ENCODE data around the gene NOL9.

NOL9 gene

DNA sequence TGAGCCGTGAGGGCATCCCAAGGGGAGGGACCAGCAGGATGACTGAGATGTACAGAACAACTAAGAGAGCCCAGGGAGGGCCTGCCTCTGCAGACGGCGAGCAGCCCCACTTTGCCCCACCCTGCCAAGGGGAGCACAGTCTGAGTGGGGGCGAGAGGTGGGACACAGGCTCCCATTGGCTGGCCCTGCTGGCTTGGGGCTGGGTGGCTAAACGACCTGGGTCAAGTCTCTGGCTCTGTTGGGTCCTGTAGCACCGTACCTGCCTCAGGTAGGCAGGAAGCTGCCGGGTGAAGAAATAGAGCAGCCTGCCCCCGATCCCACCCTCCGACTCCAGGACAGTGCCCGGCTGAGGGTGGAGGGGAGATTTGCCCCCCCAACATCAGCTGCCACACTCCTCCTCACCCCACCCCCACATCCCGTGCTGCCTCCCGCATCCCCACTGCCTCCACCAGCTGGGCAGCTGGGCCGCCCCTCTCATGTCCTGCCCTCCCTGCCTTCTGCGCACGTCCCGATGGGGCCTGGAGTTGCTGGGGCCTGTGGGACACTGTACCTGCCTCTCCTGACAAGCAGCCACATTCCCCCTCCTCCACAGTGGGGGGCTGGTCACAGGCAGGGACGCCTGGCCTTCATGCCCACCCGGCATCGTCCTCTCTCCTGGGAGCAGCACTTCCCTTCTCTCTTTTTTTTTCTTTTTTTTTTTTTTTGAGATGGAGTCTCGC, 50.3 kb downstream of the NOL9 start:
- no peak overlapping the region for H3K27ac ChIP-seq
- H3K9me3 ChIP-seq (ENCODE audit: low read depth, low read length) = no peaks in the 10 kb centered on the region
- no peak for DNase-seq (ENCODE audit: low read depth, low spot score)
- no peaks in the 10 kb centered on the region for H3K36me3 ChIP-seq (ENCODE audit: insufficient read depth, low read length)
- no peak overlapping the region for H3K9ac ChIP-seq (ENCODE audit: insufficient read length)
- TF ChIP-seq POLR2AphosphoS5 (IDR thresholded peaks at IDR 0.05; ENCODE audit: borderline replicate concordance, low read depth, low read length) (no peak), FOXP2 (optimal IDR thresholded peaks at IDR 0.05; ENCODE audit: control extremely low read depth, extremely low read length, insufficient read depth) (no peak), EZH2 (IDR thresholded peaks at IDR 0.05) (no peak)
- H3K4me3 ChIP-seq = no peak overlapping the region

DNA sequence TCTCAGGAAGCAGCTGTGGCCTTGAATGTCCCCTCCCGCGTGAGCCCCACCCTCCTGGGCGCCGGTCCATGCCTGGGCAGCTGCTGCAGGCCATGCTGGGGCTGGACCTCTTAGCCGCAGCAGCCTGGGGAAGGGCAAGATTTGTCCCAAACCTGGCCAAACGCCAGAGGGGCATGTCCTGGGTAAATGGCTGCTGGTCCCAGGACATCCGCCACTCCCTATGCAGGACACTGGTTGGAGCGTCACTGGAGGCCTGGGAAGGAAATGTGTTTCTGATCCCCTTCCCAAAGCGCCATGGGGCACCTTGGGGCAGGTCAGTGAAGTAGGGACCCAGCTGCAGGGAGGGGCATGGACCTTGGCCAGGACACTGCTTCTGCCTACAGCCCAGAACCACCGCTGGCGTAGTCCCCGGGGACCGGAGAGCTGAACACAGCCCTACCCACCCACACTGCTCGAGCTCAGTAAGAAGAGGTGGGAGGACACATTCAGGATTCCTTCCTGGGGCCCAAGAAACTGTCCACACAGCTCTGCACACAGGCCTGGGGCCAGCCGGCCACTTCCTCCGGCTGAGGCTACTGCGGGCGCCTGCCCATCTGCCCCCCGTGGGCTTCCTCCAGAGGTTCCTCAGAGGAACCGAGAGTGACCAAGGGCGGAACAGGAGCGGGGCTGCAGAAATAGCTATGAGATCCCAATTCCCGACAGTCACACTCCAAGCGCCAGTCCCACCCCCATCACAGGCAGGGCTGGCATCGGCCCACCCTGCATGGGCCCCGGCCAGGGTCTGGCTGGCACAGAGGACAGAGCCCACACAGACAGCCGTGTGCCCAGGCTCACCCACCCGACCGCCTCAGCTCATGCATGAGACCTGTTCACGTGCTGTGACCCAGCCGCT, 52.1 kb downstream of the NOL9 start:
- H3K9ac ChIP-seq (ENCODE audit: insufficient read length) = no peak overlapping the region
- TF ChIP-seq FOXP2 (optimal IDR thresholded peaks at IDR 0.05; ENCODE audit: control extremely low read depth, extremely low read length, insufficient read depth) (no peak), POLR2AphosphoS5 (IDR thresholded peaks at IDR 0.05; ENCODE audit: borderline replicate concordance, low read depth, low read length) (no peak), EZH2 (IDR thresholded peaks at IDR 0.05) (no peak)
- no peak overlapping the region for H3K27ac ChIP-seq
- no peak for DNase-seq (ENCODE audit: low read depth, low spot score)
- H3K36me3 ChIP-seq (ENCODE audit: insufficient read depth, low read length) = no peaks in the 10 kb centered on the region
- H3K9me3 ChIP-seq (ENCODE audit: low read depth, low read length) = no peaks in the 10 kb centered on the region
- H3K4me3 ChIP-seq = no peak overlapping the region

GRCh38 chr1:6501279-6501813, 53.0 kb downstream of the NOL9 start:
- DNase-seq (ENCODE audit: low read depth, low spot score) = no peak
- H3K4me3 ChIP-seq = no peak overlapping the region
- H3K9me3 ChIP-seq (ENCODE audit: low read depth, low read length) = no peaks in the 10 kb centered on the region
- H3K27ac ChIP-seq = no peak overlapping the region
- TF ChIP-seq POLR2AphosphoS5 (IDR thresholded peaks at IDR 0.05; ENCODE audit: borderline replicate concordance, low read depth, low read length) = no peak
- TF ChIP-seq FOXP2 (optimal IDR thresholded peaks at IDR 0.05; ENCODE audit: control extremely low read depth, extremely low read length, insufficient read depth) = no peak
- TF ChIP-seq EZH2 (IDR thresholded peaks at IDR 0.05) = no peak
- H3K9ac ChIP-seq (ENCODE audit: insufficient read length) = no peak overlapping the region
- H3K36me3 ChIP-seq (ENCODE audit: insufficient read depth, low read length) = no peaks in the 10 kb centered on the region

- Histone ChIP-seq H3K9ac (ENCODE audit: insufficient read length) (no peak overlapping the region), H3K9me3 (ENCODE audit: low read depth, low read length) (no peaks in the 10 kb centered on the region), H3K27ac (no peak overlapping the region), H3K4me3 (no peak overlapping the region), H3K36me3 (ENCODE audit: insufficient read depth, low read length) (no peaks in the 10 kb centered on the region)
- DNase-seq (ENCODE audit: low read depth, low spot score) = no peak
- TF ChIP-seq EZH2 (IDR thresholded peaks at IDR 0.05) (no peak), POLR2AphosphoS5 (IDR thresholded peaks at IDR 0.05; ENCODE audit: borderline replicate concordance, low read depth, low read length) (no peak), FOXP2 (optimal IDR thresholded peaks at IDR 0.05; ENCODE audit: control extremely low read depth, extremely low read length, insufficient read depth) (no peak)
Observed at GRCh38 chr1:6500544-6501278, 53.6 kb downstream of the NOL9 start.

DNA sequence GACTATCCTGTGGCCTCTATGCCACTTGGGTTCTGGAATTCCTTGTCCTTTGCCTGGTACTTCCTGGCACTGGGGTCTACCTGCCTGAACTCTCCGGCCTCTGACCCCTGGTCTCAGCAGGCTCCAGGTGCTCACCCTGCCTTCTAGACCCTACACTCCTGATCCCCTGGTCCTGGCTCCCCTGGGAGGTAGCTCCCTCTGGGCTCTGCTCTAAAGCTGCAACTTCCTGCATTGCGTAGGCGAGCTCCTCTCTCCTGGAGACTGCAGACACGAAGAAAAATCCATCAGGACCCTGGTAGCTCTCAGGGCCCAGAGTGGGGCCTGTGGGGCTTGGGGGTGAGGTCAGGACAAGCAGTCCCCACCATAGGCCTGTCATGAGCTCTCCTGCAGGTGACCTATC, 55.0 kb downstream of the NOL9 start:
- Histone ChIP-seq H3K4me3 (no peak overlapping the region), H3K36me3 (ENCODE audit: insufficient read depth, low read length) (no peaks in the 10 kb centered on the region), H3K27ac (no peak overlapping the region), H3K9me3 (ENCODE audit: low read depth, low read length) (no peaks in the 10 kb centered on the region), H3K9ac (ENCODE audit: insufficient read length) (no peak overlapping the region)
- no peak for TF ChIP-seq POLR2AphosphoS5 (IDR thresholded peaks at IDR 0.05; ENCODE audit: borderline replicate concordance, low read depth, low read length)
- no peak for TF ChIP-seq FOXP2 (optimal IDR thresholded peaks at IDR 0.05; ENCODE audit: control extremely low read depth, extremely low read length, insufficient read depth)
- no peak for TF ChIP-seq EZH2 (IDR thresholded peaks at IDR 0.05)
- no peak for DNase-seq (ENCODE audit: low read depth, low spot score)

- DNase-seq (ENCODE audit: low read depth, low spot score) = no peak
- no peaks in the 10 kb centered on the region for H3K9me3 ChIP-seq (ENCODE audit: low read depth, low read length)
- no peaks in the 10 kb centered on the region for H3K36me3 ChIP-seq (ENCODE audit: insufficient read depth, low read length)
- H3K27ac ChIP-seq = no peak overlapping the region
- TF ChIP-seq POLR2AphosphoS5 (IDR thresholded peaks at IDR 0.05; ENCODE audit: borderline replicate concordance, low read depth, low read length) (no peak), EZH2 (IDR thresholded peaks at IDR 0.05) (no peak), FOXP2 (optimal IDR thresholded peaks at IDR 0.05; ENCODE audit: control extremely low read depth, extremely low read length, insufficient read depth) (no peak)
- no peak overlapping the region for H3K4me3 ChIP-seq
- H3K9ac ChIP-seq (ENCODE audit: insufficient read length) = no peak overlapping the region
Observed at GRCh38 chr1:6498576-6499111, 55.7 kb downstream of the NOL9 start.

DNA sequence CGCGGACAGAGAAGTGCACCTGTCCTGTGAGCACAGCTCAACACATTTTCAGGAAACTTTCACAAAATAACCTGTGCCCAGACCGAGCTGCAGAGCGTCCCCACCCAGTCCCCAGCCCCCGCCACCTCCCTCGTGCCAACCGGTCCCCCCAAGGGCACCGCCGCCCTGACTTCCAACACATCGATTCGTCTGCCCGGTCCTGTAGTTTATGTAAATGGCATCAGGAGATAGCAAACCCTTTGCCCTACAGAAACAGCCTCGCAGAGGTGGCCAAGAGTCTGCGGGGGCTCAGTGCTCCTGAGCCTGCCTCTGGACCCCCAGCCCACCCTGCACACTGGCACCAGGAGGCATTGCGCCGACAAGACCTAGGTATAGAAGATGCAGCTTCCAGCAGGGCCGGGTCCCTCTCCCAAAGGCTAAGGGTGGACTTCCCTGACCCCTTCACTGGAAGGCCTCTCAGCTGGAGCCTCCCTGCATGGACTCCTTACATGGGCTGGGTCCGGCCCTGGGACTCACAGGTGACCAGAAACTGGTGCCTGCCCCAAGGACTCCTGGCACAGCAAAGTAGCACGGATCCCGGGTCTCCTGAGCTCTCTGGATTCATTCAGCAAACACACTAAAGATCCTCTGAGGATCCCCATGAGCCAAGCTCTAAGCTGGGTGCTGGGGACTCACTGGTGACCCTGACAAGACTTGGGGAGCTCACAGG, 56.3 kb downstream of the NOL9 start:
- no peaks in the 10 kb centered on the region for H3K9me3 ChIP-seq (ENCODE audit: low read depth, low read length)
- TF ChIP-seq EZH2 (IDR thresholded peaks at IDR 0.05) = no peak
- no peak for TF ChIP-seq FOXP2 (optimal IDR thresholded peaks at IDR 0.05; ENCODE audit: control extremely low read depth, extremely low read length, insufficient read depth)
- no peak for TF ChIP-seq POLR2AphosphoS5 (IDR thresholded peaks at IDR 0.05; ENCODE audit: borderline replicate concordance, low read depth, low read length)
- H3K9ac ChIP-seq (ENCODE audit: insufficient read length) = no peak overlapping the region
- peak overlapping the region; percentile 81 for H3K4me3 ChIP-seq
- no peak for DNase-seq (ENCODE audit: low read depth, low spot score)
- no peaks in the 10 kb centered on the region for H3K36me3 ChIP-seq (ENCODE audit: insufficient read depth, low read length)
- H3K27ac ChIP-seq = no peak overlapping the region
